Spinal cord (tissue), 10 donors: Measurements from ENCODE around the gene CDH7. TPM values are rescaled to one million over a fixed set of nuclear protein-coding genes. Genes with fewer than 3 reads are reported as not detected.

Source experiments
- DNase-seq, 6 donors: peaks; one replicate each; pipeline versions ENCODE4 v3.0.0 to v3.0.0-alpha.2; 2013 to 2015; ENCODE audit warnings: low spot score in 6 of 6, low read depth in 4 of 6
- H3K27ac ChIP-seq: one replicate; pipeline ENCODE4 v1.5.1; 2013; ENCODE audit warnings: low read depth, low read length, control low read depth
- H3K27me3 ChIP-seq: one replicate; pipeline ENCODE4 v1.6.1; 2013; ENCODE audit warnings: low read length; ENCODE audit not compliant: control insufficient read depth, insufficient read depth
- H3K36me3 ChIP-seq: one replicate; pipeline ENCODE4 v1.6.1; 2013; ENCODE audit warnings: low read length; ENCODE audit not compliant: control insufficient read depth, insufficient read depth
- H3K4me1 ChIP-seq: one replicate; pipeline ENCODE4 v1.6.1; 2013; ENCODE audit warnings: low read length; ENCODE audit not compliant: control insufficient read depth, insufficient read depth
- H3K4me3 ChIP-seq: one replicate; pipeline ENCODE4 v1.5.1; 2013; ENCODE audit warnings: low read depth, low read length, control low read depth
- H3K9me3 ChIP-seq: one replicate; pipeline ENCODE4 v1.6.1; 2013; ENCODE audit warnings: low read length; ENCODE audit not compliant: control insufficient read depth, insufficient read depth
- WGBS: methylation state at CpG from one replicate; pipeline ENCODE4 v1.1.5; 2013; ENCODE audit warnings: missing lambda C conversion rate; ENCODE audit not compliant: insufficient coverage; 5-methylcytosine and 5-hydroxymethylcytosine counted together
- polyA plus RNA-seq, 2 donors: library from polyadenylated mRNA; unstranded; fragments of 120-200 nt; gene quantifications; one replicate each; pipeline ENCODE4 v1.2.1, GENCODE V29; 2013; ENCODE audit not compliant: insufficient read length in 2 of 2
- total RNA-seq, 2 donors: library from RNA; depleted of rRNA in 1 of 2; stranded (reverse); fragments of 120-200 nt in 1 of 2; fragments of >200 nt in 1 of 2; gene quantifications; one replicate each; pipeline versions ENCODE4 v1.2.3 to v1.2.4, GENCODE V29; 2013 to 2014
- donor health status: healthy.

Gene CDH7
- total and polyA plus RNA-seq, 4 donors: 15.0 to 23.1 (median 19.0) TPM

- 80% methylated on average over 6 of the region's 6 CpGs for WGBS
- Histone ChIP-seq H3K9me3 (no peaks in the 10 kb centered on the region), H3K4me3 (no peak overlapping the region), H3K27me3 (no peaks in the 10 kb centered on the region), H3K27ac (no peak overlapping the region), H3K4me1 (no peaks in the 10 kb centered on the region), H3K36me3 (no peaks in the 10 kb centered on the region)
- DNase-seq: peak in 1 of 6 donors; percentile 50
Observed at GRCh38 chr18:65808759-65809158, 57.9 kb downstream of the CDH7 start.

- no peak overlapping the region for H3K27ac ChIP-seq
- H3K36me3 ChIP-seq: no peaks in the 10 kb centered on the region
- H3K9me3 ChIP-seq: no peaks in the 10 kb centered on the region
- 80% methylated on average over 1 of the region's 4 CpGs for WGBS
- no peaks in the 10 kb centered on the region for H3K4me1 ChIP-seq
- H3K4me3 ChIP-seq: no peak overlapping the region
- no peaks in the 10 kb centered on the region for H3K27me3 ChIP-seq
- DNase-seq: no peak
Observed at GRCh38 chr18:65811307-65811706, 60.5 kb downstream of the CDH7 start.

GRCh38 chr18:65815506-65815905 is 64.7 kb downstream of the CDH7 start:
- H3K9me3 ChIP-seq: no peaks in the 10 kb centered on the region
- H3K4me3 ChIP-seq: no peak overlapping the region
- no peak overlapping the region for H3K27ac ChIP-seq
- H3K36me3 ChIP-seq: no peaks in the 10 kb centered on the region
- no peak for DNase-seq
- no CpG with 5 or more reads among the region's 2 CpGs for WGBS
- no peaks in the 10 kb centered on the region for H3K27me3 ChIP-seq
- no peaks in the 10 kb centered on the region for H3K4me1 ChIP-seq

GRCh38 chr18:65817178-65817577 is 66.4 kb downstream of the CDH7 start:
- Histone ChIP-seq H3K9me3 (no peaks in the 10 kb centered on the region), H3K27ac (no peak overlapping the region), H3K27me3 (no peaks in the 10 kb centered on the region), H3K4me1 (no peaks in the 10 kb centered on the region), H3K4me3 (no peak overlapping the region), H3K36me3 (no peaks in the 10 kb centered on the region)
- no peak for DNase-seq
- WGBS: 90% methylated on average over 2 of the region's 4 CpGs

GRCh38 chr18:65821911-65822310 is 71.1 kb downstream of the CDH7 start:
- WGBS: no CpG with 5 or more reads among the region's 3 CpGs
- no peaks in the 10 kb centered on the region for H3K4me1 ChIP-seq
- no peak overlapping the region for H3K4me3 ChIP-seq
- H3K9me3 ChIP-seq: no peaks in the 10 kb centered on the region
- no peaks in the 10 kb centered on the region for H3K27me3 ChIP-seq
- no peaks in the 10 kb centered on the region for H3K36me3 ChIP-seq
- no peak overlapping the region for H3K27ac ChIP-seq
- no peak for DNase-seq

GRCh38 chr18:65822826-65823225 is 72.0 kb downstream of the CDH7 start:
- H3K4me3 ChIP-seq: no peak overlapping the region
- no peaks in the 10 kb centered on the region for H3K27me3 ChIP-seq
- no peak overlapping the region for H3K27ac ChIP-seq
- no CpG with 5 or more reads among the region's 2 CpGs for WGBS
- no peaks in the 10 kb centered on the region for H3K4me1 ChIP-seq
- H3K9me3 ChIP-seq: no peaks in the 10 kb centered on the region
- DNase-seq: no peak
- no peaks in the 10 kb centered on the region for H3K36me3 ChIP-seq

GRCh38 chr18:65827444-65827843 is 76.6 kb downstream of the CDH7 start:
- no peaks in the 10 kb centered on the region for H3K27me3 ChIP-seq
- H3K4me3 ChIP-seq: no peak overlapping the region
- H3K27ac ChIP-seq: no peak overlapping the region
- WGBS: no CpG with 5 or more reads among the region's 1 CpG
- no peaks in the 10 kb centered on the region for H3K9me3 ChIP-seq
- no peaks in the 10 kb centered on the region for H3K36me3 ChIP-seq
- DNase-seq: no peak
- H3K4me1 ChIP-seq: no peaks in the 10 kb centered on the region

- H3K36me3 ChIP-seq: no peaks in the 10 kb centered on the region
- 100% methylated on average over 1 of the region's 4 CpGs for WGBS
- DNase-seq: no peak
Observed at GRCh38 chr18:65835881-65836280, 85.1 kb downstream of the CDH7 start.

GRCh38 chr18:65846107-65846506 is 95.3 kb downstream of the CDH7 start:
- H3K36me3 ChIP-seq: no peaks in the 10 kb centered on the region
- no peak overlapping the region for H3K4me3 ChIP-seq
- no CpG with 5 or more reads among the region's 2 CpGs for WGBS
- no peak for DNase-seq
- H3K27me3 ChIP-seq: no peaks in the 10 kb centered on the region
- no peaks in the 10 kb centered on the region for H3K4me1 ChIP-seq
- no peaks in the 10 kb centered on the region for H3K9me3 ChIP-seq
- H3K27ac ChIP-seq: no peak overlapping the region

More at GRCh38 chr18:65835881-65836280, 85.1 kb downstream of the CDH7 start:
- no peak overlapping the region for H3K27ac ChIP-seq
- H3K27me3 ChIP-seq: no peaks in the 10 kb centered on the region
- H3K4me1 ChIP-seq: no peaks in the 10 kb centered on the region
- no peak overlapping the region for H3K4me3 ChIP-seq
- H3K9me3 ChIP-seq: no peaks in the 10 kb centered on the region

- H3K36me3 ChIP-seq: no peaks in the 10 kb centered on the region
- no peaks in the 10 kb centered on the region for H3K4me1 ChIP-seq
- H3K27ac ChIP-seq: no peak overlapping the region
- H3K27me3 ChIP-seq: no peaks in the 10 kb centered on the region
- H3K4me3 ChIP-seq: no peak overlapping the region
- peak in 1 of 6 donors; percentile 25 for DNase-seq
- no peaks in the 10 kb centered on the region for H3K9me3 ChIP-seq
- no CpG with 5 or more reads among the region's 3 CpGs for WGBS
Observed at GRCh38 chr18:65852273-65852672, 101.5 kb downstream of the CDH7 start.
